ENCODE measurements around the gene UNC5A.

UNC5A gene

DNA sequence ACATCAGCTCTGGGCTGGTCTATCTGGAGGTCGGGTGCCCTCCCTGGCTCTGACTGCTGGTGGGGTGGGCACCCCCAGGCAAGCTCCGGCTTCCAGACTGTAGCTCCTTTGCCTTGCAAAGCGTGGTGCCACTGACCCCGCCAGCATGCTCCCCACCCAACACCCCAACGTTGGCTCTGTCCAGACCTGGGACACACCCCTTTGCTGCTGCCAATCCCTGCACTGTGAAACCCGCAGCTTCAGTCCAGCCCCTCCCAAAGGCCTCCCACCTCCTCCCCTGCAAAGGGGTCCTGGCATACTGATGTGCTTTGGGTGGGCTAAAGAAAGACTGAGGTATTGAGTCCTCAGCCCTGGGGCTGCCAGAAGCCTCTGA is 3.9 kb downstream of the UNC5A start:
- H3K4me1 ChIP-seq (ENCODE audit: control insufficient read depth, insufficient read depth, low read length), result peaks cover 15% of the 10 kb centered on the region
- H3K27me3 ChIP-seq (ENCODE audit: control insufficient read depth, insufficient read depth, low read length), result peaks cover 22% of the 10 kb centered on the region
- no peak overlapping the region for H3K4me3 ChIP-seq (ENCODE audit: low read length)
- H3K36me3 ChIP-seq (ENCODE audit: control insufficient read depth, insufficient read depth, low read length), result no peaks in the 10 kb centered on the region
- no peak for DNase-seq (ENCODE audit: low read depth, low spot score)
- no peaks in the 10 kb centered on the region for H3K9me3 ChIP-seq (ENCODE audit: control insufficient read depth, insufficient read depth, low read length)
- WGBS (ENCODE audit: insufficient coverage, insufficient read length), result no CpG with 5 or more reads among the region's 6 CpGs
- no peak overlapping the region for H3K27ac ChIP-seq (ENCODE audit: low read length)

DNA sequence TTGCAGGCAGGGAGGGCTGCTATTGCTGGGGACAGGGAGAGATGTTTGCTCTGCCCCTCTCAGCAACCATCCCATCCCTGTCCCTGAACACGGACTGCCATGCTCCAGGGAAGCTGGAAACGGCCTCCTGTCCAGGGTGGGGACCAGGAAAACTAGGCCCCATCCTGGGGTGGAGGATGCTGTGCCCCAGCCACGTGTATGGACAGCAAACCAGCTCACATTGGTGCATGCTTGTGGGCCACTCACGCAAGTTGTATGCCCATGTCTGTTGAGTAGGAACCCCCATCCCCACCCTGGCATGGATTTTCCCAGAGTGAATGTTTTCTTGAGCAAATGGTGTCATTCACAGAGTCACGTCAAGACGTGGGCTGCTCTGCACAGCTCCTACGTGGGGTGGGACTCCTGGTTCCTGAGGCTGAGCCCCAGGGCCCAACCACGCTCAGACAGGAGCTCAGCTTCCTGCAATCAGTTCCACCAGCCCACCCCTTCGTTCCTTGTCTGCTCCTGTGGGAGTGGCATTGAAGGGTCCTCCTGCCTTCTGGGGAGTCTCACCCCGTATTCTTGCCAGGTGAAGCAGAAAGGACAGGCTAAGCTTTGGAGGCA is 4.6 kb downstream of the UNC5A start:
- Histone ChIP-seq H3K36me3 (ENCODE audit: control insufficient read depth, insufficient read depth, low read length) (no peaks in the 10 kb centered on the region), H3K4me1 (ENCODE audit: control insufficient read depth, insufficient read depth, low read length) (peaks cover 15% of the 10 kb centered on the region), H3K4me3 (ENCODE audit: low read length) (no peak overlapping the region), H3K27ac (ENCODE audit: low read length) (no peak overlapping the region), H3K27me3 (ENCODE audit: control insufficient read depth, insufficient read depth, low read length) (peaks cover 18% of the 10 kb centered on the region), H3K9me3 (ENCODE audit: control insufficient read depth, insufficient read depth, low read length) (no peaks in the 10 kb centered on the region)
- DNase-seq (ENCODE audit: low read depth, low spot score), result no peak
- WGBS (ENCODE audit: insufficient coverage, insufficient read length), result no CpG with 5 or more reads among the region's 10 CpGs

DNA sequence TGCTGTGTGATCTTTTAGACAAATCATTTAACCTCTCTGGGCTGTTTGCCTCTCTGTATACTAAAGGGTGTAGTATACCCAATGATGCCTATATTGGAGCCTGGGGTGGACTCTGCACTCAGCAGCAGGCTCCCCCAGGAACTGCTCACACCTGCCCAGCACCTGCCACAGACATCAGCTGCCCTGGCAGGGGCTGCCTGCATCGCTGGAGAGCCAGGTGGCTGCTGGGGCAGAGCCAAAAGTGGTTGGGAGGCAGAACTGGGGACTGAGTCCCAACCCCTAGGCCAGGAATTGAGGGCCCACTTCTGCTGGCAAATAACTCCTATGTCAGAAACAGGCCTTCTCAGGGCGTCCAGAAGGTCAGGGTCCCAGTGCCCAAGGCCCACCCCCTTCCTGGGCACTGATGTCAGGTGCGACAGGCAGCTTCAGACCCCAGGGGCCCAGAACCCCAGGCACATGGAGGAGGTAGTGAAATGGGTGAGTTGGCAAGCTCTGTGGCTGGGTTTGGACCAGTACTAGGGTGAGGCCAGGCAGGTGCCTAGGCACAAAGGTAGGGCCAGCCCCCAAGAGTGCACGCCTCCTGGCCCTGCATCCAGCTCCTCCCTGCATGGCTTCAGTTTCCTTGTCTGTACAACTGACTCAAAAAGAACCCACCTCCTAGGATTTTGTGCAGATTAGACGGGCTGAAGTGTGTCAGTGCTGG is 5.8 kb downstream of the UNC5A start:
- Histone ChIP-seq H3K36me3 (ENCODE audit: control insufficient read depth, insufficient read depth, low read length) (no peaks in the 10 kb centered on the region), H3K4me1 (ENCODE audit: control insufficient read depth, insufficient read depth, low read length) (peaks cover 13% of the 10 kb centered on the region), H3K27ac (ENCODE audit: low read length) (no peak overlapping the region), H3K27me3 (ENCODE audit: control insufficient read depth, insufficient read depth, low read length) (peaks cover 14% of the 10 kb centered on the region), H3K9me3 (ENCODE audit: control insufficient read depth, insufficient read depth, low read length) (no peaks in the 10 kb centered on the region), H3K4me3 (ENCODE audit: low read length) (no peak overlapping the region)
- DNase-seq (ENCODE audit: low read depth, low spot score), result no peak
- no CpG with 5 or more reads among the region's 5 CpGs for WGBS (ENCODE audit: insufficient coverage, insufficient read length)

DNA sequence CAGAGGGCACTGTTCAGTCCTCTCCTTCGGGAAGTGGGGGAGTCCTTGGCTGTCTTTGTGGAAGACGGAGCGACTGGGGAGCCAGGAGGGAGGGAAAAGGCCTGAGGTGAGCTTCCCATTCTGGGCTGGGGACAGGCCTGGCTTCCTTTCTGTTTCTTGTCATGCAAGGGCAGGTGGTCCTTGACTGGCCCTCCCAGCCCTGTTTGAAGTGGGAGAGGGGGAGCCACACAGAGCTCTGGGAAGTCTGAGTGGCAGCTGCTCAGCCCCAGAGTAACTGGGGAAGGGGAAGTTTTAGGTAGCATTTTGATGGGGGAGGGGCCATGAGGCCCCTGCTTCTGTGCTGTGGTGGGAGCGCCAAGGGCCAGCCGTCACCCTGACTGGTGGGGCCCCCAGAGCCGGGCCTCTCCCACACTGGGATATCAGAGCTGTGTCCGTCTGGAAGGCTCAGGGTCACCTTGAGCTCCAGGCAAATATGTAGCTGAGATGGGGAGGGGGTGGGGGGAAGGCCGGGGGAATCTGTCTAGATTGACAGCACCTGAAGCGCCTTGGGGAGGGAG is 6.5 kb downstream of the UNC5A start:
- no peak overlapping the region; the same call in 1 of the 2 replicates for H3K4me3 ChIP-seq (ENCODE audit: low read length)
- peaks cover 7% of the 10 kb centered on the region for H3K27me3 ChIP-seq (ENCODE audit: control insufficient read depth, insufficient read depth, low read length)
- H3K4me1 ChIP-seq (ENCODE audit: control insufficient read depth, insufficient read depth, low read length), result peaks cover 13% of the 10 kb centered on the region
- H3K9me3 ChIP-seq (ENCODE audit: control insufficient read depth, insufficient read depth, low read length), result no peaks in the 10 kb centered on the region
- no peak for DNase-seq (ENCODE audit: low read depth, low spot score)
- WGBS (ENCODE audit: insufficient coverage, insufficient read length), result no CpG with 5 or more reads among the region's 9 CpGs
- no peak overlapping the region for H3K27ac ChIP-seq (ENCODE audit: low read length)
- H3K36me3 ChIP-seq (ENCODE audit: control insufficient read depth, insufficient read depth, low read length), result no peaks in the 10 kb centered on the region

DNA sequence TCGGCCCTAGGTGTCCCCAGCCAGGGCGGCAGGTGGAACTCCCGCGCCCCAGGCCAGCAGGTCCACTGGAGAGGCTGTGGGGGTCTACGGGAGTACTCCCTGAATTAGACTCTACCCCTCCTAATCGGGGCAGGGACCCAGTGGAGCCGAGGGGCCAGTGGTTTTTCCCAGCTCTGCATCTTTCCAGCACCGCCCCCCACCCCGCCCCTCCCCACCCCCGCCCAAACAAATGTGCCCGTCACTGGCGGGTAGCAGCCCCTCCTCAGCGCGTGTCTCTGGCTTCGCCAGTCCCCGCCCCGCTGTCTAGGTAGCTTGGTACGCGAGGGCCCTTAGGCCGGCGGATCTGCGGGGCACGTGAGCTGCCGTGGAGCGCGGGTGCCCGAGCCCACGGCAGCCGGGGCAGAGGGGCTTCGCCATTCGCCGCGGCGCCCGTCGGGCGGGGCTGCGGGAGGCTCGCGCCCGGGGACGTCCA is 7.0 kb downstream of the UNC5A start:
- no peaks in the 10 kb centered on the region for H3K36me3 ChIP-seq (ENCODE audit: control insufficient read depth, insufficient read depth, low read length)
- no peak overlapping the region for H3K27ac ChIP-seq (ENCODE audit: low read length)
- H3K27me3 ChIP-seq (ENCODE audit: control insufficient read depth, insufficient read depth, low read length), result peaks cover 2% of the 10 kb centered on the region
- H3K4me3 ChIP-seq (ENCODE audit: low read length), result peak overlapping the region; percentile 38; the same call in 1 of the 2 replicates
- WGBS (ENCODE audit: insufficient coverage, insufficient read length), result no CpG with 5 or more reads among the region's 42 CpGs
- DNase-seq (ENCODE audit: low read depth, low spot score), result no peak
- peaks cover 11% of the 10 kb centered on the region for H3K4me1 ChIP-seq (ENCODE audit: control insufficient read depth, insufficient read depth, low read length)
- no peaks in the 10 kb centered on the region for H3K9me3 ChIP-seq (ENCODE audit: control insufficient read depth, insufficient read depth, low read length)

DNA sequence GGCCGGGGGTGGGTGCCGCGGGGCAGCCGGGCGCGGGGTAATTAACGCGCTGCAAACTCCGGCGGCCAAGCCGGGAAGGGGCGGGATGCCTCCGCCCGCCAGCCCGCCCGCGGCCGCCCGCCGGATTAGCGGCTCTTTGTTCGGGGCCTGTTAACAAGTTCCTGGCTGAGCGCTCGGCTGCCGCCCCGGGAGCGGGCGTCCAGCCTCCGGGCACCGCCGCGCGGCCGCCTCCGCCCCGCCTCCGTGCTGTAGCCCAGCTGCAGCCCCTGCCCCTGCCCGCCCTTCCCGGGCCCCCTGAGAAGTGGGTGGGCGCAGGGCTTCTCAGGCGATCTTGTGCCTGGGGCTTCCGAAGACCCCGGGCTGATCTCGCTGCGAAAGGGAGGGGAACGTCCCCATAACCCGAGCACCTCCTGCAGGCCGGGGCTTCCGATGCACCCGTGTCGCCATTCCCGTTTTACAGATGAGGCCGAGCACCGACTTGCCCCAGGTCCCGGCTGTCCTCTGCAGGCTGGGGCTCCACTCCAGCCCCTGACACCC is 7.5 kb downstream of the UNC5A start:
- Histone ChIP-seq H3K4me3 (ENCODE audit: low read length) (peak overlapping the region; percentile 38; the same call in 1 of the 2 replicates), H3K27ac (ENCODE audit: low read length) (no peak overlapping the region), H3K4me1 (ENCODE audit: control insufficient read depth, insufficient read depth, low read length) (peaks cover 8% of the 10 kb centered on the region), H3K9me3 (ENCODE audit: control insufficient read depth, insufficient read depth, low read length) (no peaks in the 10 kb centered on the region), H3K36me3 (ENCODE audit: control insufficient read depth, insufficient read depth, low read length) (no peaks in the 10 kb centered on the region), H3K27me3 (ENCODE audit: control insufficient read depth, insufficient read depth, low read length) (no peaks in the 10 kb centered on the region)
- no CpG with 5 or more reads among the region's 55 CpGs for WGBS (ENCODE audit: insufficient coverage, insufficient read length)
- DNase-seq (ENCODE audit: low read depth, low spot score), result no peak

DNA sequence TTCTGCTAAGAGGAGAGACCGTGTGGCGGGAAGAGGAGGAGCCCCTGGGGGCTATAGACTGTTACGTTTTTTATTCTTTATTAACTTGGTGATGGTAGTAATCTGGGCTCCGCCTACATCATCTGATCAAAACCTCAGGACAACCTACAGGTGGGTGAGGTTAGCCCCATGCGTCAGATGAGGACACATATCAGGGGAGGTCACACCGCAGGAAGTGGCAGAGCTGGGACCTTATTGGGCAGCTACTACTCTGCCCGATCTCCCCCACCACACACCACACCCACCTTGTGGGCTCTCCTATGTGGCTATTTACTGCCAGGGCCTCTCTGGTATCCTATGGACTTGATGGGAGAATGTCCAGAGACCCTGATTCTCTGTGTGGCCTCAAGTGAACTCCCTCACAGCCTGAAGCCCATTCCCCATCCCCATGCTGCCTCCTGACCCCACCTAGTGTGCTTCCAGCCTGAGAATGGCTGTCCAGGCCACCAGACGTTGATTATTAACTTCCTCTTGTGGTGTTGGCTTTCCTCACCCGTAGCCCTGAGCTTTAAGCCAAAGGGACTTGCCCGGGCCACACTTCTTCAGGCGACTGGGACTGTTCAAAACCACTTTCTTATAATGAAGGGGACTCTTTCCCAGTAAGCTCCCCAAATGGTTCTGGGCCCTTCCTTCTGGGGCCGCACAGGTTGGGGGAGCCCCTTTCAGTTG is 8.2 kb downstream of the UNC5A start:
- DNase-seq (ENCODE audit: low read depth, low spot score), result no peak
- Histone ChIP-seq H3K27me3 (ENCODE audit: control insufficient read depth, insufficient read depth, low read length) (no peaks in the 10 kb centered on the region), H3K4me1 (ENCODE audit: control insufficient read depth, insufficient read depth, low read length) (peaks cover 6% of the 10 kb centered on the region; the same call in 1 of the 2 replicates), H3K27ac (ENCODE audit: low read length) (no peak overlapping the region), H3K9me3 (ENCODE audit: control insufficient read depth, insufficient read depth, low read length) (no peaks in the 10 kb centered on the region), H3K4me3 (ENCODE audit: low read length) (no peak overlapping the region), H3K36me3 (ENCODE audit: control insufficient read depth, insufficient read depth, low read length) (no peaks in the 10 kb centered on the region)
- WGBS (ENCODE audit: insufficient coverage, insufficient read length), result no CpG with 5 or more reads among the region's 12 CpGs

DNA sequence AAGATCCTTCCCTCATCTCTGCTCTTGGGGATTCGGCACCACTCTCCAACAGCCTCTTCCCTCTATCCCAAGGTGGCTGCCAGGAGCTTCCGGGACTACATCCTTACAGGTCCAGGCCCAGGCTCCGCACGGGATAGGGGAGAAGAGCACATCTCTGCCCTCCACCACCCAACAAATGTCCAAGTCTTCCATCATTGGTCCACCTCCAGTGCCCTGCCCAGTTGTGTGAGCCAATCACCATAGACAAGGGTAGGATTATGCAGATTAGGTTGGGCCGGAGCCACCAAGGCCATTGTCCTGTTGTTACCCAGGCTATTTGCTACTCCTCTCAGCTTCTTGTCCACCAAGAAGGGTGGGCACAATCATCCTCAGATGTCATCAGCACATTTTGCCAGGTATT is 9.1 kb downstream of the UNC5A start:
- Histone ChIP-seq H3K27me3 (ENCODE audit: control insufficient read depth, insufficient read depth, low read length) (no peaks in the 10 kb centered on the region), H3K9me3 (ENCODE audit: control insufficient read depth, insufficient read depth, low read length) (no peaks in the 10 kb centered on the region), H3K36me3 (ENCODE audit: control insufficient read depth, insufficient read depth, low read length) (no peaks in the 10 kb centered on the region), H3K4me1 (ENCODE audit: control insufficient read depth, insufficient read depth, low read length) (peaks cover 4% of the 10 kb centered on the region; the same call in 1 of the 2 replicates), H3K27ac (ENCODE audit: low read length) (no peak overlapping the region), H3K4me3 (ENCODE audit: low read length) (no peak overlapping the region)
- DNase-seq (ENCODE audit: low read depth, low spot score), result no peak
- no CpG with 5 or more reads among the region's 5 CpGs for WGBS (ENCODE audit: insufficient coverage, insufficient read length)

DNA sequence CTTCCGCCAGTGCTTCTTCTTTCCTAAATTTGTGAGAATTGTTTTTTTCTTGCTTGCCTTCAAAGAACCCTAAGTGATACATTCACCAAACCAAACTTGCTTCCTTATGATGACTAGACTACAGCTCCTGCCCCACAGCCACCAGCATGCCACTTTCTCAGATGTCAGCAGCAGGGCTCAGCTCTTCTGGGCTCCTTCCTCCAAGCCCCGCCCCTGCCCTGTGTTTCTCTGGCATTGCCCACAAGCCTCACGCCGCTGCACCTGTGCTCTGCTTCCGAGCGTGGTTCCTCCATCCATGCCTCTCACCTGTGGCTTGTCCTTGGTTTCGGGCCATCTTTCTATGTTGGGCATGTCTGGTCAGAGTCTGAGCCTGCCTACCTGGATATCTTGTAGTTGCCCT is 10.6 kb downstream of the UNC5A start:
- no peaks in the 10 kb centered on the region for H3K27me3 ChIP-seq (ENCODE audit: control insufficient read depth, insufficient read depth, low read length)
- H3K4me1 ChIP-seq (ENCODE audit: control insufficient read depth, insufficient read depth, low read length), result peaks cover 4% of the 10 kb centered on the region; the same call in 1 of the 2 replicates
- no peak for DNase-seq (ENCODE audit: low read depth, low spot score)
- H3K36me3 ChIP-seq (ENCODE audit: control insufficient read depth, insufficient read depth, low read length), result no peaks in the 10 kb centered on the region
- no peak overlapping the region for H3K27ac ChIP-seq (ENCODE audit: low read length)
- no CpG with 5 or more reads among the region's 7 CpGs for WGBS (ENCODE audit: insufficient coverage, insufficient read length)
- no peak overlapping the region for H3K4me3 ChIP-seq (ENCODE audit: low read length)
- no peaks in the 10 kb centered on the region for H3K9me3 ChIP-seq (ENCODE audit: control insufficient read depth, insufficient read depth, low read length)

DNA sequence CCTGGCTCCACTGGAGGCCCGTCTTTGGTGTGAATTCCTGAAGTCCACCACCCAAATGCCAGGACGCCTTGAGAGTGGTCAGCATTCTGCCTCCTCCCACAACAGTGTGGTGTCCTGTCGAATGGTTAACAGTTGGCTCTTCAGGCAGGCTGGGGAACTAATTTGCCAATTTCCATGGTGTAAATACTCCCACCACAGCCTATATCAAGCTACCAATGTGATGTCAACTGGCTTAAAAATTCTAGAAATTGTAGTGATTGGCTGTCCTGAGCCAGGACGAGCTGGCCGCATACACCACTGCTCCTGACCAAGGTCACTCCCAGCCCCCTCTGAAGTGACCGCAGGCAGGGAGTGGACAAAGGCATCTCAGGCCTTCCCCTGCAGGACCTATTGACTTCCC is 11.1 kb downstream of the UNC5A start:
- Histone ChIP-seq H3K4me1 (ENCODE audit: control insufficient read depth, insufficient read depth, low read length) (peaks cover 4% of the 10 kb centered on the region; the same call in 1 of the 2 replicates), H3K27ac (ENCODE audit: low read length) (no peak overlapping the region), H3K9me3 (ENCODE audit: control insufficient read depth, insufficient read depth, low read length) (no peaks in the 10 kb centered on the region), H3K4me3 (ENCODE audit: low read length) (no peak overlapping the region), H3K27me3 (ENCODE audit: control insufficient read depth, insufficient read depth, low read length) (no peaks in the 10 kb centered on the region), H3K36me3 (ENCODE audit: control insufficient read depth, insufficient read depth, low read length) (no peaks in the 10 kb centered on the region)
- DNase-seq (ENCODE audit: low read depth, low spot score), result no peak
- WGBS (ENCODE audit: insufficient coverage, insufficient read length), result no CpG with 5 or more reads among the region's 6 CpGs

Measured in iPS DF 6.9 (cell line).